NCI-H1092 (cell line): ENCODE results near the gene MT1H.
"Not testable (repeated sequence)": the region's sequence is repeated elsewhere in the genome, so short reads cannot be mapped to it uniquely, and the experiment has no call there.

ENCODE experiments used
- DNase-seq: peaks from one replicate; lab custom pipeline; 2025; lab: John Stamatoyannopoulos, UW

MT1H gene

GRCh38 chr16:56684926-56685590 is 15.4 kb downstream of the MT1H start:
- DNase-seq: no peak

- no peak for DNase-seq
Measured at GRCh38 chr16:56686758-56687157, 17.1 kb downstream of the MT1H start.

GRCh38 chr16:56688762-56689161 is 19.1 kb downstream of the MT1H start:
- DNase-seq: no peak

GRCh38 chr16:56689171-56689570 is 19.6 kb downstream of the MT1H start:
- DNase-seq: no peak

- no peak for DNase-seq
Measured at GRCh38 chr16:56690420-56691122, 21.0 kb downstream of the MT1H start.

GRCh38 chr16:56691885-56692284 is 22.3 kb downstream of the MT1H start:
- no peak for DNase-seq

GRCh38 chr16:56695246-56695645 is 25.6 kb downstream of the MT1H start:
- no peak for DNase-seq

- DNase-seq: no peak
Measured at GRCh38 chr16:56697456-56698155, 28.0 kb downstream of the MT1H start.

- no peak for DNase-seq
Measured at GRCh38 chr16:56700195-56700594, 30.6 kb downstream of the MT1H start.

GRCh38 chr16:56700631-56701030 is 31.0 kb downstream of the MT1H start:
- no peak for DNase-seq

- DNase-seq: no peak
Measured at GRCh38 chr16:56701534-56701933, 31.9 kb downstream of the MT1H start.

- DNase-seq: no peak
Measured at GRCh38 chr16:56702836-56703235, 33.2 kb downstream of the MT1H start.

GRCh38 chr16:56708525-56709442 is 39.2 kb downstream of the MT1H start:
- DNase-seq: no peak

- DNase-seq: no peak
Measured at GRCh38 chr16:56709443-56710040, 39.9 kb downstream of the MT1H start.

GRCh38 chr16:56710181-56710737 is 40.6 kb downstream of the MT1H start:
- no peak for DNase-seq

GRCh38 chr16:56711862-56712261 is 42.2 kb downstream of the MT1H start:
- DNase-seq: no peak

GRCh38 chr16:56713794-56714193 is 44.2 kb downstream of the MT1H start:
- DNase-seq: no peak

- DNase-seq: no peak
Measured at GRCh38 chr16:56715126-56715525, 45.5 kb downstream of the MT1H start.

- no peak for DNase-seq
Measured at GRCh38 chr16:56716761-56717160, 47.1 kb downstream of the MT1H start.

- DNase-seq: not testable (repeated sequence)
Measured at GRCh38 chr16:56717532-56717931, 47.9 kb downstream of the MT1H start.
